LoVo (cell line): Measurements from ENCODE around the gene TRIM7.
"Not testable (repeated sequence)": the region's sequence is repeated elsewhere in the genome, so short reads cannot be mapped to it uniquely, and the experiment has no call there.

Experiments
- DNase-seq: peaks from one replicate; pipeline ENCODE4 v3.0.0-alpha.2; 2016; ENCODE audit warnings: low spot score

TRIM7 gene

DNA sequence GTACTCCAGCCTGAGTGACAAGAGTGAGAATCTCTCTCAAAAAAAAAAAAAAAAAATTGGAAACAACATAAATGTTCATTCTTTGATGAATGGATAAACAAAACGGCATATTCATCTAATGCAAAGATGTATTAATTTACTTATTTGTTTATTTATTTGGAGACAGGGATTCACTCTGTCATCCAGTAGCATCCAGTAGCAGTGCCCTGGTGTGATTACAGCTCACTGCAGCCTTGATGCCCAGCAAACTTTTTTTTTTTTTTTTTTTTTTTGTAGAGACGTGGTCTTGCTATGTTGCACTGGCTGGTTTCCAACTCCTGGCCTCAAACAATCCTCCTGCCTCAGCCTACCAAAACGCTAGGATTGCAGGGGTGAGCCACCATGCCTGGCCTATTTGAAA lies 33.2 kb downstream of the TRIM7 start:
- DNase-seq = no peak

GRCh38 chr5:181170996-181171395 lies 34.0 kb downstream of the TRIM7 start:
- no peak for DNase-seq

DNA sequence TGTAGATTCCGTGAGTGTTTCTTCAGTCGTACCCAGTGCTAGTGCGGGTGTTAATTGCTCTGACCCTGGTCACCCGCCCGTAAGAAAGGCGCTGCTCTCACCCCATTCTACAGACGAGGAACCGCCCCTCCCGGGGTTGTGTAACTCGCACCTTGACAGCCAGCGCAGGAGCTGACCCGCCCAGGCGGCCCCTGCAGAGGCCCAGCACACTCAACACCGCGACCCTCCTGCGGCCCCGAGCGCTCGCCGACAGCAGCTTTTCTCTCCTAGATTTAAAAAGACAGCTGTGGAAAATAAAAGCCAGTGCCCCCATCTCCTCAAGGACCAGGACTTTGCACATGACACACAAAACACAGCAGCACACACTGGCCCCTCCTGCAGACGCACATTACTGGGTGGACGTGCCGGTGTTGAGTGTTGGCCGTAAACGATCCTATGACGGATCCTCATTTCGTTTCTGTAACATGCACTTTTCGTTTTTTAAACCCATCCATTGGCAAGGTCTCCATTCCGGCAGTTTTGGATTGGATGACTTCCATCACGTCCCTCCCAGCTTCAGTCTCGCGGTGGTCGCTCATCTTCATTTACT lies 34.7 kb downstream of the TRIM7 start:
- no peak for DNase-seq

DNA sequence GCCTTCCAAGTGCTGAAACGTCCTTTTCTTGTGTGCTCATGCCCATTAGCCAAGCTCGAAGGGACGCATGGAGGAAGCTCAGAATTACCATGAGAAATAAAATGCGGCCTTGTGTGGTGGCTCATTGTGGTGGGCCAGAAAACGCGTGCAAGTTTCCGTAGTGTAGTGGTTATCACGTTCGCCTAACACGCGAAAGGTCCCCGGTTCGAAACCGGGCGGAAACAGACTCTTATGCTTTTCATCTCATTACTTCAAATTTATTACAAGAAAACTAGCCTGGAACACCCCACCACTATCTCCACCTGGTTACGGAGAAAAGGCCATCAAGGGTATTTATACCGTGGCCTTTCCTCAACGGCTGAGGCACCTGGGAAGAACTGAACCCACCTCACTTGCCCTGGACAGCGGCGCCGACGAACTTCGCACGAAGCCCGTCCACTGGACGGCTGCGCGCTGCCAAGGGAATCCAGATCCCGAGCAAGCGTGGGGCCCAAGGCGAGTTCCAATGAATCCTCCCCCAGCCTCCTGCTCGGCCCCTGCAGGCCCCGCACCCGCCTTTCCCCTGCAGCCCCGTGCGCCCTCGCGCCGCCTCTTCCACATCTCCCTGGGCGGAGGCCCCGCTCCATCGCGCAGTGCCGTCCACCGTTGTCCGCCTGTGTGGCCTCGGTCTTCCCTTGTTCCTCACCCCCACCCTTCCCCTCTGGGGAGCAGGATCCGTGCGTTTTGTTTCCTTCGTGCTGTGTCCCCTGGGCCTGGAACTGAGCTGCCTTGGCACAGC lies 35.3 kb downstream of the TRIM7 start:
- not testable (repeated sequence) for DNase-seq

DNA sequence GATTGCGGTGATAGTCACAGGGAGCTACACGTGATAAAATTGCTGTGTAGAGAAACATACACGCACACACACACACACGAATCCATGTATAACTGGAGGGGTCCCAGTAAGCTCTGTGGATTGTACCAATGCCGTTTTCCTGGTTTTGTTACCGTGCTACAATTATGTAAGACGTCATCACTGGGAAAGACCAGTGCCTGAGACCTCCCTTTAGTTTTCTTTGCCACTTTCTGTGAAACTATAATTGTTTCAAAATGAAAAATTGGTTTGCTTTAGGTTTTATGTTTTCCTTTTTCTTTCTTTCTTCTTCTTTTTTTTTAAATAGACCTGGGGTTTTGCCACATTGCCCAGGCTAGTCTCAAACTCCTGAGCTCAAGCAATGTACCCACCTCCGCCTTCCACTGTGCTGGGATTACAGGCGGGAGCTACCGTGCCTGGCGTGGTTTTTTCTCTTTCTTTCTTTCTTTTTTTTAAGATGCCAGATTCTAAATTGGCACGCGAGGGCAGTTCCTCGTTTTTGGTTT lies 36.3 kb downstream of the TRIM7 start:
- DNase-seq = no peak

DNA sequence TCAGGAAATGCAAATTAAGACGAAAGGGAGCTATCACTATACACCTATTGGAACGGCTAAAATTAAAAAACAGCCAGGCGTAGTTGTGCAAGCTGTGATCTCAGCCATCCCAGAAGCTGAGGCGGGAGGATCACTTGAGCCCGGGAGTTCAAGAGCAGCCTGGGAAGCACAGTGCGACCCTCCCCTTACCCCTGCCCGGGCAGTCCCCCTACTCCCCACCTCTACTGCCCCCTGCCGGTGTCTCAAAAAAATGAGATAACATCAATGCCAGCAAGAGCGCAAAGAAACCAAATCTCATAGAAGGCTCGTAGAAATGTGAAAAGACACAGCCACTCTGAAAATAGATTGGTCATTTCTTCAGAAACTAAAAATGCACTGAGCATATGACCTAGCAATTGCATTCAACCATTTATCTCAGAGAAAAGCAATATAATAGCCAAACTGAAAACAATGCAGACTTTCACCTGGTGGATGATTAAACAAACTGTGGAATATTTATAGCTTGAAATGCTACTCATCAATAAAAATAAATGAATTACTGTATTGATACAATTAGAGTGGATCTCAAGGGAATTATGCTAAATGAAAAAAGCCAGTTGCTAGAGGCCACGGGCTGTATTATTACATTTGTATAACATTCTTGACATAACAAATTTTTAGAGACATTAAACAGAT lies 37.0 kb downstream of the TRIM7 start:
- no peak for DNase-seq

DNA sequence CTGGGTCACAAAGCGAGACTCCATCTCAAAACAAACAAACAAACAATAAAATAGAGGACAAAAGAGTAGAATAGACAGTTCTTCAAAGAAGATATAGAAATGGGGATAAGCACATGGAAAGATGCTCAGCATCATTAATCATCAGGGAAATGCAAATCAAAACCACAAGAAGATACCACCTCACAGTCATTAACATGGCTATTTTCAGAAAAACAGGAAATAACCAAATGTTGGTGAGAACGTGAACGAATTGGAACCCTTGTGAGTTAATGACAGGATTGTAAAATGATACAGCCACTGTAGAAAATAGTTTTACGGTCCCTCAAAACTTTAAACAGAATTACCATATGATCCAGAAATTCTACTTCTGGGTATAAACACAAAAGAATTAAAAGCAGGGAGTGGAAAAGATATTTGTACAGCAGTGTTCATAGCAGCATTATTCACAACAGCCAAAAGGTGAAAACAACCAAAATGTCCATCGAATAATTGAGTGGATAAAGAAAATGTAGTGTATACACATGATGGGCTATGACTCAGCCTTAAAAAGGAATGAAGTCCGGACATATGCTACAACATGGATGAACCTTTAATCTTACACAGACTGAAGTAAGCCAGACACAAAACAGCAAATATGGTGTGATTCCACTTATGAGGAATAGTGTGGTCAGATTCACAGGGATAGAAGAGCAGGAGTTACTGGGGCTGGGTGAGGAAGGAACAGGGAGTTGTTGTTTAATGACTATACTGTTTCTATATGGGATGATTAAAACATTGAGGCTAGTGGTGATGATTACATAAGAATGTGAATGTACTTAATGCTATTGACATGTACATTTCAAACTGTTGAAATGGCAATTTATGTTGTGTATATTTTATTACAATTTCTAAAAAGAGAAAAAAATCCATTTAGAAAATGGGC lies 37.9 kb downstream of the TRIM7 start:
- DNase-seq = no peak

- no peak for DNase-seq
These were observed 40.7 kb downstream of the TRIM7 start for GRCh38 chr5:181164076-181164952.

DNA sequence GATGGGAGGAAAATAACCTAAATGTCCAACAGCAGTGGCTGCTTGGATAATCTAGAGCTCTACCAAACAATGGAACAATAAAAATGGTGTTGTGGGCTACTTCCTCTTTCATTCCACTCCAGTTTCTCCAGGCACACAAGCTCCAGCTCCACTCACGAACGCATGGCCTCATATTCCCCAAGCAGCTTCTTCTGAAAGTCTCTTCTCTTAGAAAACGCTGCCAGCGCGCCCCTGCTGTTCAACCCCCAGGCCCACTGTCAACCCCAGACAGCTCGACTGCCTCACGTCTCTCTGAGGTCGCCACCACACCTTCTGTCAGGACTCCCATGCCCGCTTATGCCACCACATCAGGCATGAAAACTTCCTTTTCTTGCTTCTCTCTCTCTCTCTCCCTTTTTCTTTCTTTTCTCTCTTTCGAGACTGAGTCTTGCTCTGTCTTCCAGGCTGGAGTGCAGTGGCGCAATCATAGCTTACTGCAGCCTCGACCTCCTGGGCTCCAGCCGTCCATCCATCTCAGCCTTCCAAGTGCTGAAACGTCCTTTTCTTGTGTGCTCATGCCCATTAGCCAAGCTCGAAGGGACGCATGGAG lies 41.4 kb downstream of the TRIM7 start:
- no peak for DNase-seq

DNA sequence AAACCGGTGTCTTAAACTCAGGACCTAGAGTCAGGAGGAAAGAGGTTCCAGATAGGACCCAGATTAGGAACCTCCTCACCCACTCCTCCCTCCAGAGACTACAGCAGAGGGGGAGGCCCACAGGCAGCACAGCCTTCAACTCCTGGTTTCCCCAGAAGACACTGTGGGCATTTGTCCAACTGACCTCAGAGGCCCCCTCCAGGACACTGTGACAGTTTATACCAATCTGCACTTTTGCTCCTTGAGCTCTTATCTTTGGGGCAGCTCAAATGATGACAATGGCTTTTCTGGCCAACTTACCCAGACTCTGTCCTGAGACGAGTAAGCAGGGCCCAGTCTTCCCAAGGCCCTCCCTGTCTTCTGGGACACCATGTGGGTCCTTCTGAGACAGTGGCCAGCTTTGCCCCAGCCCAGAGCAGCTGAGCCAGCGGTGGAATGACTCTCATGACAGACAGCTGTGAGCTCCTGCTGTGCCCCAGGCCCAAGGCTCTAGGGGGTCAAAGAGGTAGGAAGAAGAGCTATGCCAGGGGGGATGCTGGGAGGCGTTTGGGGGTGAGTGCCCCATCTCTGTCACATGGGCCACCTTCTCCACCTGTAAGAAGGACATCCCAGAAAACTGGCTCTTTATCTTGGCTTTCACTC lies 43.3 kb downstream of the TRIM7 start:
- no peak for DNase-seq

- DNase-seq = peak; percentile 22
These were observed 44.1 kb downstream of the TRIM7 start for GRCh38 chr5:181160755-181161533.

DNA sequence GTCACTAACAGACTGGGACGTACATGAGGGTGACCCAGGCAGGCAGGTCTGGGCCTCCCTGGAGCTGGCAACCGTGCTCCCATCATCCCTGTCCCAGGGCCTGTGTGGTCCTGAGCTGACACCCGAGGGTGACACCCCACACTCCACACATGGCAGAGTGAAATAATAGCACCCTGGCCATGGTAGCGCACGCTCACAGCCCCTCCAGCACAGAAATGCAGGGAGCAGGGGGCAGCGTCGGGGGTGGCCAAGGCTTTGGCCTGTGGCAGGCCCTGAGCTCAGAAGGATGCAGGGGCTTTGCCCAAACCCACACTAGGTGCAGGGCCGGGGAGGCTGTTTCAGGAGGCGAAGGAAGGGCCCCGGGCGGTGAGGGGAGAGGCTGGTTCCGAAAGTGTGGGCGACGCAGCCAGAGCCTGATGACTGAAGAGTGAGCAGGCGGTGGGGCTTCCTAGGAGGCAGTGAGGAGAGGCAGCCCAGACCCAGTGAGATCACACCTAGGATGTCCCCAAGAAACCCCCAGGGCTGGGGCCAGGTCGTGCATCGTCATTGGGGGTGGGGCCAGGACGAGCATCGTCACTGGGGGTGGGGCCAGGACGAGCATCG lies 44.7 kb downstream of the TRIM7 start:
- DNase-seq = no peak

GRCh38 chr5:181159286-181160151 lies 45.5 kb downstream of the TRIM7 start:
- DNase-seq = peak; percentile 84

DNA sequence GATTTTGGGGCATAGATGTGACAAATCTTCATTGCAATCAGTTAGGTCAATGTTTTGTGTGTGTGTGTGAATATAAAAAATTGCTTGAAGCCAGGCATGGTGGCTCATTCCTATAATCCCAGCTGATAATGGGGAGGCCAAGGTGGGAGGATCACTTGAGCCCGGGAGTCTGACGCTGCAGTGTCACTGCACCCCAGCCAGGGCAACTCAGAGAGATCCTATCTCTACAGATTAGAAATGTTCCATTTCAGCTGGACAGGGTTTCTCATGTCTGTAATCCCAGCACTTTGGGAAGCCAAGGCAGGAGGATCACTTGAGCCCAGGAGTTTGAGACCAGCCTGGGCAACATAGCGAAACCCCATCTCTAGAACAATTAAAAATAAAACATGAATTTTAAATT lies 46.1 kb downstream of the TRIM7 start:
- no peak for DNase-seq

DNA sequence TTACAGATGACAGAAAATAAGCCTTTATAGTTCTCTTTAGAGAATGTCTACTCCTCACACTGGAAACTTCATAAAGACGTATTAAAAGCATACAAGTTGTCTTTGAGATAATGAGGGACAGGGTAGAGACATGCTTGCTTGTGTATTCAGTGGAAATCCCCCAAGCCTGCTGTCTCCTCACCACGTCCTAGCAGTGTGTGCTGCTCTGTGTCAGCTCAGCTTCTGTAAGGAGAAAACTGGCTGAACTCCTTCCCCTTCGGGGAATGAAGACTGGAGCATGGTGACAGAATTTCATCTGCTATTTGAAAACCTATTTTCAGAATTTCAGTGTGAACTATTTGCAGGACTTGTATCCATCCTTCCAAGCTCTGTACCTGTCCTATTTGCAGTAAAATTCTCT lies 48.2 kb downstream of the TRIM7 start:
- DNase-seq = no peak

DNA sequence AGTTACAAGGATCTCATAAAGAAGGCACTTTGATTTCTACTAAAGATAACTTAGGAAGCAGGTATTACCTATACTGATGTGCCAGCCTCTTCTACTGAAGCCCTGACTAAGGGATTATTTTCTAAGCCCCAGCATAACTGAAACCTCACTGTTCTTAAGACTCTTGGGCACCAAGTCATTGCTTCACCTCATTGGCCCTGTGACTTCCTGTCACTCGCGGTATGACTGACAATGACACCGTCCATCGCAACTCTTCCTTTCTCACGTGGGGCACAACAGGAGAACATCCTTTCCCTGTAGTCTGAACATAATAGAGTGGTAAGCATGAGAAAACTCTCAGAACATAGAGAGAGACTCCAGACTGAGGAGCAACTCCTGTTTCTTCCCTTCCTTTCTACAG lies 51.2 kb downstream of the TRIM7 start:
- DNase-seq = no peak

- DNase-seq = no peak
These were observed 52.6 kb downstream of the TRIM7 start for GRCh38 chr5:181152406-181152805.

- DNase-seq = no peak
These were observed 53.9 kb downstream of the TRIM7 start for GRCh38 chr5:181151146-181151545.
